ENCODE data around the gene NCF2.

NCF2 gene

DNA sequence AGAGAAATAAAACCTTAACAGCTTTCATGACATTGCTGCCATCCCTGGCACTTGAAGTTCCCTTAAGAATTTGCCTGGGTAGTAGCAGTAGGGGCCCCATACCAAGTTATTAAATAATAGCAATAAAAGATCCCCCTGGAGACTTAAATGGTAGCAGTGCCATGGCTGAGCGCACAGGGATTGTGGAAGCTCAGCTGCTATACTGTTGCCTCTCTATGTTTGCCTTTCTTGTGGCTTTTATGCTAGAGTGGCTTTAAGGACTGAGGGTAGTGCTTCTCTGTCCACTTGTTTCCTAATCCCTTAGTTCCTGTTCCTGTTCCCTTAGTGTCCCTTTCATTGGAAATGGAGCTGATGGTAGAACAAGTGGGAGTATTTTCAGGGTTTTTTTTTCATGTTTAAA lies 42.1 kb downstream of the NCF2 start:
- no peak for DNase-seq

DNA sequence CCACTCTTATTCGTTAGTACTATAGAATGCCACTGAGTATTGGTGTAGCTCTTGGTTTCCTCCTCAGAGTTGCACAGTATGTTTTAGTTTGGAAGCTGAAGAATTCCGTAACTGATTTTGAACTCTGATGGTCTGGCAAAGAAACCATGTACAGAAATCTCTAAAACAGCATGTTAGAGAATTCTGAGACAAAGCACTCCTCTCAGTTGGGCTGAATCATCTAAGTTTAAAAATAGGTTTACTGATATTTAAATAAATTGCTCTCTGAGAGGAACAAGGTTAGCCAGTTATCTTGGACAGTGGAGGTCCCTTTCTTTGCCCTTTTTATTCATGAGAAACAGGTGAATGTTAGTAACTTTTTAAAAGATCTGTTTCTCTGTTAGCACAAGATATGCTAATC lies 43.8 kb downstream of the NCF2 start:
- DNase-seq, result no peak

DNA sequence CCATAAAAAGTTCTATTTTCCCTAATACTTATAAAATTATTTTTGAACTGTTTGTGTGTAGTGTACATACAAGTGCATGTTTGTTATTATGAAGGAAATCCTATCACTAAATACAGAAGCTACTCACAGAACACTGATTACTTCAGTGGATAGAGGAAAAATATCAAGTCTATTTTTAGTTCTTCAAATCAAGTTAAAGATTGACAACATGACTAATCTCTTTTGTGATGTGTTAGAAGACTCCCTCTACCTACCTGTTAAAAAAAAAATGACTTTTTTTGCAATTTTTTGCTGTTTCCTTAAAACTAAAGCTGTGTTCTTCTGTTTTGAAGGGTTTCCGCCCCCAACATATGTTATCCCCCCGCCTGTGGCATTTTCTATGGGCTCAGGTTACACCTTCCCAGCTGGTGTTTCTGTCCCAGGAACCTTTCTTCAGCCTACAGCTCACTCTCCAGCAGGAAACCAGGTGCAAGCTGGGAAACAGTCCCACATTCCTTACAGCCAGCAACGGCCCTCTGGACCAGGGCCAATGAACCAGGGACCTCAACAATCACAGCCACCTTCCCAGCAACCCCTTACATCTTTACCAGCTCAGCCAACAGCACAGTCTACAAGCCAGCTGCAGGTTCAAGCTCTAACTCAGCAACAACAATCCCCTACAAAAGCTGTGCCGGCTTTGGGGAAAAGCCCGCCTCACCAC lies 45.5 kb downstream of the NCF2 start:
- DNase-seq, result no peak

DNA sequence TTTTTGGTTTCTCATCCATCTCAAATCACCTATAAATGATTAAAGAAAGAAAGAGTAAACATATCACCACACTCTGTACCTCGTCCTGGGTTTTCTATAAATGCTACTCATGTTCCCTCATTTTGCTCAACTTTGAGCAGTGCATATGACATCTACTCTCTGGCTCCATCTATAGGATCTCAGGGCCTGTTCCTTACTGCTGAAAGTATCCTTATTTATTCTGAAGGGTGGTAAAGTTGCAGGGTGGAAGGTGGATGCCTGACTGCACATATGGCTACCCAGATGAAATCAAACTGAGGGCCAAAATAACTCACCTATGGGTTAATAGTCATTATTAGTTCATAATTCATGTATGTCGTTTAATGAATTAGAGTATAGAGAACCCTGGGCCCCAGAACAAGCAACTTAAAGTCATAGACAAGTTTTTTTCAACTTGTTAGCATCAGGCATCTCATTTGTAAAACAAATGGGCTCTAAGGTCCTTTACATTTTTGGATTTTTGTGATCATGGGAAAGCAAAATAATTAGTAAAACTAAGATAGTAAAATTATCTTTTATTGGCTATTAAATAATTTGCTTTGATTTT lies 46.5 kb downstream of the NCF2 start:
- DNase-seq, result peak; percentile 47

DNA sequence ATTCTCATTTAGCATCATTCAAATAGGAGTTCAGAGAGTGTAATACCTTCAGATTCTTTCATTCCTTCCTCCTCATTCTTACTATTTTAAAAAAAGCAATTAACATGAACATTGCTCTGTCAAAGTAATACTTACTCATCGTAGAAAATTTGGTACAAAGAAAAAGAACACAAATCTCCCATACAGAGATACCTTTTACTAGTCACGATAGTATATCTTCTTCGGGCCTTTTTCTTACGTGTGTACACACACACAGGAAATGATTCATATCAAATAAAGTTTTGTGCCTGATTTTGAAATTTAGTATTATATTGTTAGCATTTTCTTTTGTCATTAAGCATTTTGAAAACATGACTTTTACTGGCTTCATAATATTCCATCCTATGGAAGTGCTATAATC lies 52.9 kb downstream of the NCF2 start:
- DNase-seq, result no peak

DNA sequence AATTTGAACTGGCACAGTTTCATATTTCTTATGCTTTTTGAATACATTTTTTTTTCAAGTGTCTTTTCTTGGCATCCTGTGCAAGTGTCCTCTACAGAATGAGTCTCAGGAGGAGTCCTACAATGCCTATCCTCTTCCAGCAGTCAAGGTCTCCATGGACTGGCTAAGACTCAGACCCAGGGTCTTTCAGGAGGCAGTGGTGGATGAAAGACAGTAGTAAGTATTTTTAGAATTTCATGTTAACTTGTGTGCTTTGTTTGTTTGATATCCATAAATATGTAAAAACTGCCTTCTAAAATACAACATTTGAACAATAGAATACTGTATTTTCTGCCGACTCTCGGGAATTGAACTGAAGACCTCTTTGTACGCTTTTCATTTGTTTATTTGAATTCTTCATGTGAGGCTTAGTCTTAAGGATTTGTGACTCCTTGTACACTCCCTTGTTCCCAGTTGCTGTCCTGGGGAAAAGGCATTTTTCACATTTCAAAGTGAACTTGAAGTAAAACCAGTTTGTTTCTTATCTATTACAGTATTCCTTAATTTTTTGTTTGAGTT lies 56.6 kb downstream of the NCF2 start:
- no peak for DNase-seq

DNA sequence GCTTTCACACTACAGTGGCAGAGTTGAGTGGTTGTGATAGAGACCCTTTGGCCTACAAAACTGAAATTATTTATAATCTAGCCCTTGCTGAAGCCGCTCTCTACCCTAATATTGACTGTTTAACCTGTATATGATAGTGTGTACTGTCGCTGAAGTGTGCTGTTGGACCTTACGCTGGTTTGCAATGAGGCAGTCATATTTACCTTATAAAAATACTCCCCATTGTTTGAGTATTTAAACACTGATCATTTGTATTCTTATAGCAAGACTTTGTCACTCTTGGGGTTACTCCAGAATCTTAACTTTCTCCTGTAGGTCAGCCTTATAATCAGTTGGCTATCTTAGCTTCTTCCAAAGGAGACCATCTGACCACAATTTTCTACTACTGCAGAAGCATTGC lies 61.7 kb downstream of the NCF2 start:
- no peak for DNase-seq

DNA sequence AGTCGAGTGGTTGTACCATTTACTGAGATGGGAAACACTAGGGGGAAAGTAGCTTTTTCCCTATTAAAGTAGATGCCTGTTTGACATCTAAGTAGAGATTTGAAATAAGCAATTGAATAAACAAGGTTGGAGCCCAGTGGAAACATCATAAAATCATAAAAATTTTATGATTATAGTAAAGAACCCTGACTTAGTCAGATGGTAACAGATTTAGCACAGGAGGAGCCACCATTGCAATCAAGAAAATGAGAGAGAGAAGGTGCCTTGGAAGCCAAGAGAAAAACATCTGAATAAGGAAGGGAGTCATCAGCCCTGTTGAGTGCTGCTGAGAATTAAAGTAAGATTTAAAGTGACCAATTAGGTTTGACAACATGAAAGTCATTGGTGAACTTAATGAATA lies 68.2 kb downstream of the NCF2 start:
- no peak for DNase-seq

DNA sequence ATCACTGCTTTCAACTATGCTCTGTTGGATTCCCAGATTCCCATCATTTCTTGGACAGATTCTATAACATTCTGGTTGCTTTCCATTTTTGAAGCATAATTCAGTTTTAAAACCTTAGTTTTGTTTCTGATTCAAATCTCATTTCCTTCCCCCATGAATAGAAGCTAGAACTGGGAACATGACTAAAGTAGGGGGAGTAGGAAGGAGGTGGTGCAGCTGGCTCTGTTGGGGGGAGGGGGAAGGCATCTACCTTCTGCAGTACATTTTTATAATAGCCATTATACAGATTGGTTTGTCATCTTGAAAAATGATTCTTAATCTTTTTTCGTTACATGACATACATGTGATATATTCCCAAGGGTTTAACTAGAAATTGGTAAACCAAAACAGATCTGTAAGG lies 69.9 kb downstream of the NCF2 start:
- no peak for DNase-seq

DNA sequence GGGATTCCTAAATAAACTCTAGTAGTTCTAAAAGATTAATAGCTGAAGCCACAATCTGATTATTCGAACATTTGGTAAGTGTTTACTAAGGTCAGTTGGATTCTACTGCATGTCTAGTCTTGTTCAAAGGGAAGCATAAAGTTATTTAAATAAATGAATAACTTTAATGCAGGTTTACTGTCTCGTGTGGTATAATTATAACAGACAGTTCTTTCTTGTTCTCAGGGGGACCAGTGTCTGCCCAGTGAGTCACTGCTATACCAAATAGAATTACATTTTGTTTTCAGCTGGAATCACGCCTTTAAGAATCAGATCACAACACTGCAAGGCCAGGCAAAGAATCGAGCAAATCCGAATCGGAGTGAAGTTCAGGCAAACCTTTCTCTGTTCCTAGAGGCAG lies 72.9 kb downstream of the NCF2 start:
- DNase-seq, result no peak

DNA sequence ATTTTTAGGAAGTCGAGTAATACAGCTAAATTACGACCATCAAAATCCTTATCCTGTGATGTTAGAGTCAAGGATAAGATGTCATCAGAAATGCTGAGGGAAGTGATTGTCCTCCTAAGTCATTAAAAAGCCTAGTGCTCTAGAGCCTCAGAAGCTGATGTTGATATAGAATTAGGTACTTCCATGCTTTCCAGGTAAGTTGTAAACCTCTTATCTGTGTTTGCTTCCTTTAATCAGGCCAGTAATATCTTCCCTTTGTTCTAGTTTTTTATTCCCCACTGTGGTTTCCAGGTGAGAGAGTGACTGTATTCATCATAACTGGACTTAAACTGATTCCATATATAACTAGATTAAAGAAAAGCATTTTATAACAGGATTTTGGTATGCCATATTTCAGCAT lies 73.5 kb downstream of the NCF2 start:
- no peak for DNase-seq

DNA sequence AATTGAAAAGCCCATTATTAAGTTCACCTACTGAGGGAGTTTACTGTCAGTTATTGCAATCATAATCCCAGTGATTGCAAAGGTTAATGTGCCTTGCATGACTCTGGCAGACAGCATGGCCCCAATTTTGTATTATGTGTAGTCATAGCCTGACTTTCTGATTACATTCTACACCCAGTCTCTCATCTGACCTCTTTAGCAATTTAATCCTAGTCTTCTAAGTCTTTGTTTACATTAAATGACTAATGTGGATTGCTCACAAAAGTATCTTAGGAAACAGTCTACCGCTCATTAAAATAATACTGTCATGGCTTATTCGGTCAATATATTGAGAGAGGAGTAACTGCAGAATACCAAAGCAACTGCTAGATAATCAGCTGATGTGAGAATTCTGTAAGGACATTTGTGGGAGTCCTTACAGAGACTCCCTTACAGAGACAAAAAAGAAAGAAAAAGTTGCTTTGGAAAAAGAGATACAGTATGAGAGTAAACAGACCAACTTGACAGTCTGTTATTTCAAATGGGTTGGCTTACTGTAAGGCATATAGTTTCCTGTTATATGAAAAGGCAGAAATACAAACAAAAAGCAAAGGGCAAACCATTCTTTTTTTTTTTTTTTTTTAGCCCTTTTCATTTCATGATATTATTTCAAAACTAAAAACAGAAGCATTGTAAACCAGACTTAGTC lies 75.1 kb downstream of the NCF2 start:
- no peak for DNase-seq

DNA sequence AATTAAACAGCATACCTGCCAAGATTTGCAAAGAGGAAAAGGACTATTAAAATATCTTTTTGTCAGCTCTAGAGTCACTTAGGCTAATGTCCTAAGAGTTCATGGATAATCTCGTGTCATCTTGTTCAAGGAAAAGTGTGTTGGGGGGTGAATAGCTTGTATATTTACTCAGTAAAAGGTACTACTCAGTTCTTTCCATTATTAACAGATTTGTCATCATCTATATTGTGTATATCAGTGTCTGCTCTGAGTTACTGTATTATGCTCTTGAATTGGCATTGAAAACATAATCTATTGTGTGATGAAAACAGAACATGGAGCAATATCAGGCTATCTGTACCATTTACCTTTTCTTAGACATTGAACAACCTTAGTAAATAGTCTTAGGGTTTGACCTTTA lies 76.0 kb downstream of the NCF2 start:
- no peak for DNase-seq

DNA sequence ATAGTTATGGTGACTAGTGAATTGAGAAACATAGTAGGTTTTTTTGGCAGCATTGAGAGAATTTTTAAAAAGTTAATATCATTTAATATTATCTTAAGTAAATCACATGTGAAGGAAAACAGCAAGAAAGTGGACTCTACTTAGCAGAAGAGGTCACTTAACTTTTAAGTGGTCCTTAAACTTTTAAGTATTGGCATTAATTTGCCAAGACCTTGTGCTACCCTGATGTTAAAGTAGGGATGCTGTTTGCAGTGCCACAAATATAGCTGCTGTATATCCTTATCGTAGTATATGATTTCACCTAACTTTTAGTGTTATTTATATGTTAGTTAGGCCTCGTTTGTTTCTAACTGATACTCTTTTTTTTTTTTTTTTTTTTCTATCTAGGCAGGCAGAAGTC lies 77.8 kb downstream of the NCF2 start:
- DNase-seq, result no peak

DNA sequence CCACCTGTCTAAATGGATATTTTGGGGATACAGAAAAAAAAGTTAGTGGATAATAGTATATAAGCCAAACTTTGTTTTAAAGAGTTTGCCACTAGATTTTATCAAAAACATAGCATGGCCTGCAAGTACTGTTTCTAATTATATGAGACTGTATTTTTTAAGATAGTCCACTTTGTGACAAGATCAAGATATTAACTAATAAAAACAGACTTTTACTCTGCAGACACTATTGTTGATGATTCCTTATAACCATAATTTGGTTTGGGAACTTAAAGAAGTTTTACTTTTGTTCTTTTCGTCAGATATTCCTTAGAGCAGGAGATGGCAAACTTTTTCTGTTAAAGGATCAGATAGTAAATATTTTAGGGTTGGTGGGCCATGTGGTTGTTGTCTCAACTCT lies 81.6 kb downstream of the NCF2 start:
- no peak for DNase-seq

DNA sequence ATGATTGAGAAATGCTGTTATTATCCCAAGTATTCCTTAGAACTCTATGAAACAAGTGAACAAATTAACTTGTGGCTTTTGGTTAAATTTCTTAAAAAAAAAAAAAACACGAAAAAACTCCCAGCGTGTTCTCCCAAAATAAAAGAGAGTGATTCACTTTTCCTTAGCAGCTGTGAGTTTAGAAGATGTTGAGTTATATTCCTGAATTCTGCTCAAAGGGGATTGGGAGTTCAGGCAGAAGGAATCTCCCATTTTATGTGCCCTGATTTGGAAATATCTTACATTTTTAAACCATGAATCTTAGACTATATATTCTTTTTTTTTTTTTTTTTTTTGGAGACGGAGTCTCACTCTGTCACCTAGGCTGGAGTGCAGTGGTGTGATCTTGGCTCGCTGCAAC lies 83.7 kb downstream of the NCF2 start:
- no peak for DNase-seq

Measured in activated CD4-positive, alpha-beta T cell treated with anti-CD3 and anti-CD28 coated beads, Interleukin-2, amount 50 U/mL, for 16 hours (primary cell).